ENCODE data around the gene KRT24.

KRT24 gene

GRCh38 chr17:40694584-40694983 lies 9.0 kb downstream of the KRT24 start:
- DNase-seq (ENCODE audit: low read depth), result no peak

- DNase-seq (ENCODE audit: low read depth), result no peak
Measured at GRCh38 chr17:40687106-40687505, 16.4 kb downstream of the KRT24 start.

- DNase-seq (ENCODE audit: low read depth), result no peak
Measured at GRCh38 chr17:40686192-40686591, 17.4 kb downstream of the KRT24 start.

- no peak for DNase-seq (ENCODE audit: low read depth)
Measured at GRCh38 chr17:40680998-40681397, 22.6 kb downstream of the KRT24 start.

- DNase-seq (ENCODE audit: low read depth), result no peak
Measured at GRCh38 chr17:40679523-40679907, 24.0 kb downstream of the KRT24 start.

DNA sequence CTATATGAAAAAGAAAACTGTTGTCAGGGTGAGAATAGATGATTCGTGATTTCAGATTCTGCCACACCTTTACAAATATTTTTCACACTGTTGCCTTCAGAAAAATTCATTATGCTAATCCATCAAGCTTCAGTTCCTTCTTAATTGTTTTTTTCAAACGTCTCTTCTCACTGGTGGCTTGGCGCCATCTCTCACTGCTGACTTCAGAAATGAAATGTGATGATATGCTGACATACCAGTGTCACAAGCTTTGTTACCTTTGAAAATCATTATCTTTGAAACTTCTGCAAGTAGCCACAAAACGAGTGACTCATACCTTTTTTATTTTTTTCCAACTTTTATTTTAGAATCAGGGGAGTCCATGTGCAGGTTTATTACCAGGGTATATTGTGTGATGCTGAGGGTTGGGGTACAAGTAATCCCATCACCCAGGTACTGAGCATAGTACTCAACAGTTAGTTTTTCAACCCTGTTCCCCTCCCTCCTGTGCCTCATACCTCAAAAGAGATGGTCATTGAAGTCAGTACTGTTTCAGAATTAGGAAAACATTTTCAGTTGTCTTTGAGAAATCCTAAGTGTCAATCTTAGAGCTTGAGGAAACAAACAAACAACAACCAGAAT lies 24.5 kb downstream of the KRT24 start:
- DNase-seq (ENCODE audit: low read depth), result no peak

GRCh38 chr17:40675905-40676304 lies 27.6 kb downstream of the KRT24 start:
- DNase-seq (ENCODE audit: low read depth), result no peak

- DNase-seq (ENCODE audit: low read depth), result no peak
Measured at GRCh38 chr17:40672654-40673053, 30.9 kb downstream of the KRT24 start.

GRCh38 chr17:40671282-40671681 lies 32.3 kb downstream of the KRT24 start:
- no peak for DNase-seq (ENCODE audit: low read depth)

- DNase-seq (ENCODE audit: low read depth), result no peak
Measured at GRCh38 chr17:40666331-40666730, 37.2 kb downstream of the KRT24 start.

DNA sequence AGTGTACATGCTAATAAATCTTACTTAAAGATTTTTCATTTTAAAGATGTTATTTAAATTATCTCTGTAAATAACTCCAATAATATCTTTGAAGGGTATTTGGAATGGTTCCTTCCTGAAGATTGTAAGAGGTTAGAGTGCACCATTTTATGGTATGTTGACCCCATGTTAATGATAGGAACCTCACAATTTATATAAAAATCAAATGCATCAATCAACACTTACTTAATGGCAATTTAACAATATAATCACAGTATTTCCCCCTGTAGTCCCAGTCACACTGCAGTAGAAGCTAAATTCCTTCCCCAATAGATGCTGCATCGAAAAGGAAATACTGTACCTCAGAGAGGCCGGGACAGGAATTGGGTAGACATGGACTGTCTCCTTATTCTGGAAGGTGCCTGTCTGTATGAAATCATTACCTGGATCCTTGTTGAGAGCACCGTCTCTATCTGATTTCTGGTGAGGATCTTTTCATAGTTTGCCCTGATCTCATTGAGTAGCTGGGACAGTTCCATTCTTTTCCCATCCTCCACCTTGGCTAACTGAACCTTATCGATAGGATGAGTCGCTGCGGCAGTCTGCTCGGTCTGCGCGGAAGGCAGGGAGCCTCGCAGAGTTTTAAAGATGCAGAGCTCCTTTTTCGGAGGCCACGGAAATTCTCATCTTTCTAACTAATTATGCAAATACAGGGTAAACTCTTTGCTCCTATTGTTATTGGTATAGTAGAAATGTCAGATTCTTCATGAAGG lies 38.8 kb downstream of the KRT24 start, which contains the start of gene KRT222:
Gene KRT222 (minus strand): TSS at position 596 of the 752 bp plus-strand sequence. CDS start 78 bp downstream, at position 518.
- no peak for DNase-seq (ENCODE audit: low read depth)

DNA sequence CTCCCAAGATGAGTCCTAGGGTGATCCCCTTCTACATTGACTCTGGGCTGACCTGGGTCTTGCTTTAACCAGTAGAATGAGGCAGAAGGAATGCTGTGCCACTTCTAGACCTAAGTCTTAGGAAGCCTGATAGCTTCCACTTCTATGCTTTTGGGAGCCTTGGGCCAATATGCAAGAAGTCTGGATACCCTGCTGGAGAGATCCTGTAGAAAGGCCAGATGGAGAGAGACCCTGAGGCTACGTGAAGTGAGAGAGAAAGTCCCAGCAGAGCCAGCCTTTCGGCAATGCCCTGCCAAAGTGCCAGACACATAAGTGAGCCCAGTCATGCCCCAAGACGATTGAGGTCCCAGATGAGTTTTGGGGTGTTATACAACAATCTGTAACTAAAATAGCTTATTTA lies 40.3 kb downstream of the KRT24 start:
- no peak for DNase-seq (ENCODE audit: low read depth)

- DNase-seq (ENCODE audit: low read depth), result no peak
Measured at GRCh38 chr17:40659911-40660310, 43.6 kb downstream of the KRT24 start.

- no peak for DNase-seq (ENCODE audit: low read depth)
Measured at GRCh38 chr17:40658396-40658795, 45.2 kb downstream of the KRT24 start.

DNA sequence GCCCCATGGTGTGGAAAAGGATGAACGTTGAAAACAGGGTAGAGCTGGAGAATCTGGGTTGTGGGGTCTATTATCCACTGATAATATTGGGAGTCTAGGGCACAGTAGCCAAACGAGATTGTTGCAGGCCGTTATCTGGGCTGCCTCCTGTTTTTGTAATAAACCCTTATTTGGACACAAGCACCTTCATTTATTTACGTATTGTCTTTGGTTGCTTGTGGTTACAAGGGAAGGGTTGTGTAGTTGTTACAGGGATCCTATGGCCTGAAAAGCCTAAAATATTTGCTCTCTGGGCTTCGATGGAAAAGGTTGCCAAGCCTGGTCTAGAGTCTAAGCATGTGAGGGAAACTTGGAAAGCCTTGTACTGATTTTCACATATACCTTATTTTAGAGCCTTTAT lies 51.6 kb downstream of the KRT24 start:
- DNase-seq (ENCODE audit: low read depth), result no peak

- peak; percentile 22 for DNase-seq (ENCODE audit: low read depth)
Measured at GRCh38 chr17:40648384-40648968, 55.1 kb downstream of the KRT24 start.

Data from HS-5 (cell line).